ENCODE measurements around the gene FBXW11. TPM values are rescaled to one million over a fixed set of nuclear protein-coding genes. Genes with fewer than 3 reads are reported as not detected.

Gene FBXW11
- total RNA-seq, 1 experiment from 2014 or later, result 52.0 TPM

GRCh38 chr5:171827162-171827561 lies 179.3 kb downstream of the FBXW11 start:
- peaks cover 0 to 4% of the 10 kb centered on the region in 2 experiments; a peak in 1 of 4 replicates for H3K9me3 ChIP-seq (ENCODE audit: control insufficient read depth in 1 of 2, insufficient read depth in 1 of 2, low read depth in 1 of 2, low read length in 2 of 2)
- no peak for ATAC-seq
- TF ChIP-seq POLR2AphosphoS5 (IDR thresholded peaks at IDR 0.05; ENCODE audit: low read depth, low read length) (no peak), ELF1 (IDR thresholded peaks at IDR 0.05; ENCODE audit: borderline replicate concordance, low read depth) (no peak), ZBTB33 (IDR thresholded peaks at IDR 0.05; ENCODE audit: extremely low read depth, insufficient replicate concordance, low read length) (no peak), YY1 (IDR thresholded peaks at IDR 0.05; ENCODE audit: extremely low read depth, insufficient replicate concordance, low read depth, low read length) (no peak), RAD21 (IDR thresholded peaks at IDR 0.05; ENCODE audit: low read depth) (no peak), EGR1 (IDR thresholded peaks at IDR 0.05; ENCODE audit: low read depth) (no peak), MAX (IDR thresholded peaks at IDR 0.05) (no peak), EZH2phosphoT487 (IDR thresholded peaks at IDR 0.05; ENCODE audit: borderline replicate concordance) (no peak), SRF (IDR thresholded peaks at IDR 0.05; ENCODE audit: low read depth) (no peak), FOSL1 (IDR thresholded peaks at IDR 0.05; ENCODE audit: low read depth) (no peak), EZH2 (IDR thresholded peaks at IDR 0.05) (no peak), TCF7L2 (IDR thresholded peaks at IDR 0.05; ENCODE audit: borderline replicate concordance, extremely low read depth, insufficient read depth, insufficient read length) (no peak), ZFX (IDR thresholded peaks at IDR 0.05) (no peak)
- TF ChIP-seq, protein P1, sequence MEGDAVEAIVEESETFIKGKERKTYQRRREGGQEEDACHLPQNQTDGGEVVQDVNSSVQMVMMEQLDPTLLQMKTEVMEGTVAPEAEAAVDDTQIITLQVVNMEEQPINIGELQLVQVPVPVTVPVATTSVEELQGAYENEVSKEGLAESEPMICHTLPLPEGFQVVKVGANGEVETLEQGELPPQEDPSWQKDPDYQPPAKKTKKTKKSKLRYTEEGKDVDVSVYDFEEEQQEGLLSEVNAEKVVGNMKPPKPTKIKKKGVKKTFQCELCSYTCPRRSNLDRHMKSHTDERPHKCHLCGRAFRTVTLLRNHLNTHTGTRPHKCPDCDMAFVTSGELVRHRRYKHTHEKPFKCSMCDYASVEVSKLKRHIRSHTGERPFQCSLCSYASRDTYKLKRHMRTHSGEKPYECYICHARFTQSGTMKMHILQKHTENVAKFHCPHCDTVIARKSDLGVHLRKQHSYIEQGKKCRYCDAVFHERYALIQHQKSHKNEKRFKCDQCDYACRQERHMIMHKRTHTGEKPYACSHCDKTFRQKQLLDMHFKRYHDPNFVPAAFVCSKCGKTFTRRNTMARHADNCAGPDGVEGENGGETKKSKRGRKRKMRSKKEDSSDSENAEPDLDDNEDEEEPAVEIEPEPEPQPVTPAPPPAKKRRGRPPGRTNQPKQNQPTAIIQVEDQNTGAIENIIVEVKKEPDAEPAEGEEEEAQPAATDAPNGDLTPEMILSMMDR (IDR thresholded peaks at IDR 0.05 in 2 of 3, conservative IDR thresholded peaks at IDR 0.05 in 1 of 3; ENCODE audit: borderline replicate concordance in 1 of 3, insufficient read depth in 1 of 3, low read depth in 2 of 3, low read length in 2 of 3), result no peak
- TF ChIP-seq, protein P2, sequence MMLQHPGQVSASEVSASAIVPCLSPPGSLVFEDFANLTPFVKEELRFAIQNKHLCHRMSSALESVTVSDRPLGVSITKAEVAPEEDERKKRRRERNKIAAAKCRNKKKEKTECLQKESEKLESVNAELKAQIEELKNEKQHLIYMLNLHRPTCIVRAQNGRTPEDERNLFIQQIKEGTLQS (IDR thresholded peaks at IDR 0.05), result no peak
- H3K4me1 ChIP-seq (ENCODE audit: control insufficient read depth in 1 of 2, insufficient read depth in 2 of 2, low read length in 2 of 2), result peaks cover 0 to 6% of the 10 kb centered on the region in 2 experiments; a peak in 1 of 4 replicates
- H2AFZ ChIP-seq (ENCODE audit: low read depth, low read length, poor library complexity, severe bottlenecking), result no peak overlapping the region
- intact Hi-C loops (cut with micrococcal nuclease), result no loop called here
- POLR2A ChIA-PET, result no interaction called here
- no TSS peak for BruUV-seq (replicated peaks)
- no peak overlapping the region for H3K27ac ChIP-seq (ENCODE audit: low read depth, low read length)
- H3K4me3 ChIP-seq (replicated peaks in 1 of 2; ENCODE audit: low read depth in 1 of 2, low read length in 2 of 2), result no peak overlapping the region
- H3K79me2 ChIP-seq (ENCODE audit: insufficient read depth, low read length), result no peaks in the 10 kb centered on the region
- CTCF ChIA-PET, result no interaction called here
- no peaks in the 10 kb centered on the region for H3K36me3 ChIP-seq (ENCODE audit: control insufficient read depth in 1 of 2, insufficient read depth in 2 of 2, low read length in 2 of 2)
- no peaks in the 10 kb centered on the region for H3K27me3 ChIP-seq (ENCODE audit: insufficient read depth, low read length)
- no peak for DNase-seq (ENCODE audit: low read depth, low spot score)
- RAD21 ChIA-PET (ENCODE audit: low non-redundant PET in 1 of 2, low total read pairs in 2 of 2, uncharacterized antibody in 2 of 2, unreplicated experiment in 2 of 2), result no interaction called here
- H3K4me2 ChIP-seq (ENCODE audit: low read length), result no peak overlapping the region
- no peaks in the 10 kb centered on the region for H4K20me1 ChIP-seq (ENCODE audit: insufficient read depth)
- H3K9ac ChIP-seq (ENCODE audit: low read length), result no peak overlapping the region
- no peaks in the 10 kb centered on the region for H3K9me2 ChIP-seq (ENCODE audit: insufficient read depth)
